ENCODE measurements around the gene STAG1.

DNA sequence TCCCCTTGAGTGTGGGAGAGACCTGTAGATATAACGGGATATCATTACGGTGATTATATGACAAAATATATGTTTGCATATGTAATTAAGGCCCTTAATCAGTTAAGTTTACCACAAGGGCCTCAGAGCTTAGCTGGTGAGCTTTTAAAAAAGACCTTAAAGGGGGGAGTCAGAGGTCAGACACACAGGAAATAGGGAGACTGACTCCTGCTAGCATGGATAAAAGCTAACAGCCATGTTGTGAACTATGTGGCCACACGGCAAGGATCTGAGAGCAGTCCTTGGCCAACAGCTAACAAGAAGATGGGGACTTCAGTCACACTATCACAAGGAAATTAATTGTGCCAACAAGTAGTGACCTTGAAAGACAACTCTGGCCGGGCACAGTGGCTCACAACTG, 3.1 kb downstream of the STAG1 start:
- TF ChIP-seq ZBTB8A (IDR thresholded peaks at IDR 0.05; ENCODE audit: partially characterized antibody) (no peak), POLR2AphosphoS5 (IDR thresholded peaks at IDR 0.05; ENCODE audit: control insufficient read depth, insufficient read depth, low read depth, low read length) (no peak), CTCF (IDR thresholded peaks at IDR 0.05 in 2 of 3, conservative IDR thresholded peaks at IDR 0.05 in 1 of 3; ENCODE audit: insufficient read depth in 2 of 3, low read depth in 1 of 3, low read length in 3 of 3) (no peak), POLR2A (conservative IDR thresholded peaks at IDR 0.05) (no peak), YY1 (IDR thresholded peaks at IDR 0.05; ENCODE audit: borderline replicate concordance in 1 of 3, control insufficient read depth in 1 of 3, extremely low read depth in 1 of 3, insufficient read depth in 3 of 3, insufficient read length in 1 of 3, insufficient replicate concordance in 2 of 3, low read depth in 1 of 3, low read length in 2 of 3) (peak in 1 of 3 experiments; percentile 53), MYBL2 (IDR thresholded peaks at IDR 0.05; ENCODE audit: low read depth) (no peak), MYBL2 (CRISPR knock-in tag; IDR thresholded peaks at IDR 0.05; ENCODE audit: borderline replicate concordance) (no peak), CREB1 (IDR thresholded peaks at IDR 0.05) (no peak), CREB1 (CRISPR knock-in tag; IDR thresholded peaks at IDR 0.05) (no peak), DDX20 (tag; IDR thresholded peaks at IDR 0.05; ENCODE audit: low read depth) (no peak), SREBF2 (CRISPR knock-in tag; IDR thresholded peaks at IDR 0.05) (no peak), ZC3H4 (CRISPR knock-in tag; IDR thresholded peaks at IDR 0.05; ENCODE audit: borderline replicate concordance) (no peak), DPF2 (IDR thresholded peaks at IDR 0.05) (no peak)
- TF ChIP-seq, protein P1, sequence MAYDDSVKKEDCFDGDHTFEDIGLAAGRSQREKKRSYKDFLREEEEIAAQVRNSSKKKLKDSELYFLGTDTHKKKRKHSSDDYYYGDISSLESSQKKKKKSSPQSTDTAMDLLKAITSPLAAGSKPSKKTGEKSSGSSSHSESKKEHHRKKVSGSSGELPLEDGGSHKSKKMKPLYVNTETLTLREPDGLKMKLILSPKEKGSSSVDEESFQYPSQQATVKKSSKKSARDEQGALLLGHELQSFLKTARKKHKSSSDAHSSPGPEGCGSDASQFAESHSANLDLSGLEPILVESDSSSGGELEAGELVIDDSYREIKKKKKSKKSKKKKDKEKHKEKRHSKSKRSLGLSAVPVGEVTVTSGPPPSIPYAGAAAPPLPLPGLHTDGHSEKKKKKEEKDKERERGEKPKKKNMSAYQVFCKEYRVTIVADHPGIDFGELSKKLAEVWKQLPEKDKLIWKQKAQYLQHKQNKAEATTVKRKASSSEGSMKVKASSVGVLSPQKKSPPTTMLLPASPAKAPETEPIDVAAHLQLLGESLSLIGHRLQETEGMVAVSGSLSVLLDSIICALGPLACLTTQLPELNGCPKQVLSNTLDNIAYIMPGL (CRISPR knock-in tag; IDR thresholded peaks at IDR 0.05), result no peak

All from K562 (cell line).